Measurements from ENCODE around the gene UTP18.
"Not testable (repeated sequence)": the region's sequence is repeated elsewhere in the genome, so short reads cannot be mapped to it uniquely, and the experiment has no call there.

Gene UTP18

DNA sequence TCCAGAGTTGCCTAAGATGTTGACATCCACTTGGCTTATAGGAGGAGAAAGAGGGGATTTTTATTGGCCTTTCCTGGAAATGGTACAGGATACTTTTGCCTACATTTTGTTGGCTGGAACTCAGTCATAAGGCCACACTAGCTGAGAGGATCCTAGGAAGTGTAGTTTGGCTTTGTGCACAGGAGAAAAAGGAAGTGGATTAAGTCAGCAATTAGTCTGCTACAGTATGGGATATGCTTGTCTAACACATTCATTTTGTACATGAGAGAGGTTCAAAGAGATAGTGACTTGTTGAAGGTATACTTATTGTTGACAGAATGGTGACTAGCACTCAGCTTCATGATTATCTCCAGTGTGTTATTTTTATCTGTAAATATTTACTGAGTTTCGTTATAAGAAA lies 10.3 kb downstream of the UTP18 start:
- TF ChIP-seq, protein P1, sequence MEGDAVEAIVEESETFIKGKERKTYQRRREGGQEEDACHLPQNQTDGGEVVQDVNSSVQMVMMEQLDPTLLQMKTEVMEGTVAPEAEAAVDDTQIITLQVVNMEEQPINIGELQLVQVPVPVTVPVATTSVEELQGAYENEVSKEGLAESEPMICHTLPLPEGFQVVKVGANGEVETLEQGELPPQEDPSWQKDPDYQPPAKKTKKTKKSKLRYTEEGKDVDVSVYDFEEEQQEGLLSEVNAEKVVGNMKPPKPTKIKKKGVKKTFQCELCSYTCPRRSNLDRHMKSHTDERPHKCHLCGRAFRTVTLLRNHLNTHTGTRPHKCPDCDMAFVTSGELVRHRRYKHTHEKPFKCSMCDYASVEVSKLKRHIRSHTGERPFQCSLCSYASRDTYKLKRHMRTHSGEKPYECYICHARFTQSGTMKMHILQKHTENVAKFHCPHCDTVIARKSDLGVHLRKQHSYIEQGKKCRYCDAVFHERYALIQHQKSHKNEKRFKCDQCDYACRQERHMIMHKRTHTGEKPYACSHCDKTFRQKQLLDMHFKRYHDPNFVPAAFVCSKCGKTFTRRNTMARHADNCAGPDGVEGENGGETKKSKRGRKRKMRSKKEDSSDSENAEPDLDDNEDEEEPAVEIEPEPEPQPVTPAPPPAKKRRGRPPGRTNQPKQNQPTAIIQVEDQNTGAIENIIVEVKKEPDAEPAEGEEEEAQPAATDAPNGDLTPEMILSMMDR (conservative IDR thresholded peaks at IDR 0.05; ENCODE audit: control insufficient read depth, insufficient read depth, low read depth, low read length): no peak

DNA sequence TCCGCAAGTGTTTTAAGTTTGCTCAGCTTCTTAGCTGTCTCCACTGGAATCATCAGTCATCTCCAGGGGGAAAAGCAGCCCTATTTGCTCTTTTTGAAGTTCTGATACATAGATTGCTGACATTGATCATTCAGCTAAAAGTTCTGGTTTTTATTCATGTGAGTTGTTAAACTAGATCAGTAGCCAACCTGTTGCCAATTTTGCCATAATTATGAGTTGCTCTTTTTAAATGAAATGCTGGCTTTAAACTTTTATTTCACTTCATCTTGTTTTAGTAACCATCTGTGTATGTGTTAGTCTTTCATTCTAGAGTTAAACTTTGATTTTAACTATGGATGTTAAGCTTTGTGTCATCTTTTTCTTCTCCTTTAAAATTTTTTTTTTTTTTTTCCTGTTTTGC lies 12.5 kb downstream of the UTP18 start:
- DNase-seq (ENCODE audit: low read depth): no peak
- TF ChIP-seq, protein P1 (conservative IDR thresholded peaks at IDR 0.05; ENCODE audit: control insufficient read depth, insufficient read depth, low read depth, low read length): no peak
- H3K4me3 ChIP-seq (ENCODE audit: control insufficient read depth, low read depth, low read length): no peak overlapping the region

More for the DNA sequence above, 10.3 kb downstream of the UTP18 start:
- H3K4me3 ChIP-seq (ENCODE audit: control insufficient read depth, low read depth, low read length): no peak overlapping the region
- no peak for DNase-seq (ENCODE audit: low read depth)

DNA sequence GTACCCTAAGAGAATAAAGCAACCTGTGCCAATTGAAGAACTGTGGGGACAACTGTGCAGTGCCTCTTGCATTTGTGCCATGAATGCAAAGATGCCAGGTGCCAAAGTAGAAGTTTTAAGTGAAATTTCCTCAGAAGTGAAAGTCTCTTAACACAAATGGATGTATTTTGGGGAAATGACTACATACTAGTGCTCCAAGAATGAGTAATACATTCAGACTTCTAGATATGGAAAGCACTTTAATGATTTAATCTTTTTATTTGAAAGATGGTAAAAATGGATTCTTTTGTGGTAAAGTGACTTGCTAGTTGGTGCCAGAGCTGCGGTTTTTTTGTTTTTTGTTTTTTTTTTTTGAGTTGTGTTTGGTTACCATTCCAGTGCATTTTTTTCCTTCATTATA lies 15.0 kb downstream of the UTP18 start:
- H3K4me3 ChIP-seq (ENCODE audit: control insufficient read depth, low read depth, low read length): no peak overlapping the region
- peak; percentile 55 for DNase-seq (ENCODE audit: low read depth)
- TF ChIP-seq, protein P1 (conservative IDR thresholded peaks at IDR 0.05; ENCODE audit: control insufficient read depth, insufficient read depth, low read depth, low read length): no peak

DNA sequence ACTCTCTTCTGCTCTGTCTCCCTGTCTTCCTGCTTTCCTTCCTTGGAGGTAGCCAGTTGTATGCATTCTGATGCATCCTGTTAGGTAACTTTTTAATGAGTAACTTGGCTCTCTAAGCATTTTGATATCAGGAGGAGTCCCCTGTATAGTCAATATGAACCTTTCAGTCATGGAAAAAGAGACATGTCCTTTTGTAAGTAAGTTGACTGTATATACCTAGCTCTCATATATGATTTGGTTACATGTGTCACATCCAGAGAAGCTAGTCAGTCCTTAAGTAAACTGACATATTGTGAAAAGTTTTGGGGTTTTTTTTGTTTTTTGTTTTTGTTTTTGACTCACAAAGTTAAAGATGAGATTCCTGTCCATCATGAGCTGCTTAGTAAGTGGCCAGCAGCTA lies 18.8 kb downstream of the UTP18 start:
- DNase-seq (ENCODE audit: low read depth): no peak
- TF ChIP-seq, protein P1 (conservative IDR thresholded peaks at IDR 0.05; ENCODE audit: control insufficient read depth, insufficient read depth, low read depth, low read length): no peak
- H3K4me3 ChIP-seq (ENCODE audit: control insufficient read depth, low read depth, low read length): no peak overlapping the region

DNA sequence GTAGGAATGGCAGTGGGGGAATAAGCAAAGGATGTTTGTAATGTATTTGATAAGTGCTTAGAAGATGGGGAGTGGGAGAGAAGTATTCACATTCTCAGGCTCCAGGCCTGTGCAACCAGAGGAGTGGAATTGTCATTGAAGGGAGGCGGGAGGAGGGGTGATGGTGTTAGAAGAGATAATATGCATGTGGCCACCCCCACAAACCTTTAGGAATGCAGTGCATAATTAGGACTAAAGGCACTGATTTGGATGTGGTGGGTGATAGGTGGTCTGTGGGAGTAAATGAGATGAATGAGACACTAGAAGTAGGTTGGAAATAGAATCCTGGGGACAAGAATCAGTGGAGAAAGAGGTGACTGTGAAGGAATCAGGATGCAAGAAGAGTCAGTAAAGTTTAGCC lies 27.1 kb downstream of the UTP18 start:
- no peak overlapping the region for H3K4me3 ChIP-seq (ENCODE audit: control insufficient read depth, low read depth, low read length)
- TF ChIP-seq, protein P1 (conservative IDR thresholded peaks at IDR 0.05; ENCODE audit: control insufficient read depth, insufficient read depth, low read depth, low read length): no peak
- DNase-seq (ENCODE audit: low read depth): no peak

DNA sequence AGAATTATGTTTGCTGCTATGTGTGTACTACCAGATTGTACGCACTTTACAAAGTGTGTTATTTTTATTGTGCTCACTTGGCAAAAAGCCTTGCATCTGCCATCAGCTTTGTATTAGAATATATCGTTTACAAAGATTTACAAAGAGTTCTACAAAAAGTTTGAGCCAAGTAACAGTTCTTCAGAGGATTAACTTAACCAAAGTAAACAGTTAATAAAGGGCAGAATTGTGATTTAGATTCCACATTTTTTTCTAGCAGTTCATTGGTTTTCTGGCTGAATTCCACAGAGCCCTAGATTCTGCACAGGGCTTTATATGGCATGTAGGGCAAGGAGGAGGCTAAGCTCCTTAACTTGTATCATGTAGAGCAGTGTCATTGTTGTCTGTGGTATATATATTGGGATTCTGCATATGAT lies 29.4 kb downstream of the UTP18 start:
- DNase-seq (ENCODE audit: low read depth): no peak
- no peak overlapping the region for H3K4me3 ChIP-seq (ENCODE audit: control insufficient read depth, low read depth, low read length)
- TF ChIP-seq, protein P1 (conservative IDR thresholded peaks at IDR 0.05; ENCODE audit: control insufficient read depth, insufficient read depth, low read depth, low read length): no peak

DNA sequence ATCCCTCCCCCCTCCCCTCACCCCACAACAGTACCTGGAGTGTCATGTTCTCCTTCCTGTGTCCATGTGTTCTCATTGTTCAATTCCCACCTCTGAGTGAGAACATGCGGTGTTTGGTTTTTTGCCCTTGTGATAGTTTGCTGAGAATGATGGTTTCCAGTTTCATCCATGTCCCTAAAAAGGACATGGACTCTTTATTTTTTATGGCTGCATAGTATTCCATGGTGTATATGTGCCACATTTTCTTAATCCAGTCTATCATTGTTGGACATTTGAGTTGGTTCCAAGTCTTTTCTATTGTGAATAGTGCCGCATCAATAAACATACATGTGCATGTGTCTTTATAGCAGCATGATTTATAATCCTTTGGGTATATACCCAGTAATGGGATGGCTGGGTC lies 34.0 kb downstream of the UTP18 start:
- not testable (repeated sequence) for H3K4me3 ChIP-seq (ENCODE audit: control insufficient read depth, low read depth, low read length); DNase-seq (ENCODE audit: low read depth)
